H1 (cell line): ENCODE data around the gene COL4A1. TPM values are rescaled to one million over a fixed set of nuclear protein-coding genes. Genes with fewer than 3 reads are reported as not detected.

Experiments
- BCL11A ChIP-seq, 2 experiments: IDR thresholded peaks; one replicate each; pipeline ENCODE4 v1.6.1; 2011; ENCODE audit warnings: low read depth in 2 of 2, low read length in 2 of 2, mild to moderate bottlenecking in 2 of 2
- EZH2 ChIP-seq: fragments of 200-600 bp; sonication (generic); IDR thresholded peaks from 2 replicates; pipeline ENCODE4 v1.7.1; 2012; ENCODE audit warnings: low read depth, mild to moderate bottlenecking, moderate library complexity, low read length, inconsistent platforms; ENCODE audit not compliant: severe bottlenecking
- JUND ChIP-seq: IDR thresholded peaks from 2 replicates; pipeline ENCODE4 v1.6.1; 2011; ENCODE audit warnings: mild to moderate bottlenecking, improper control_type of control experiment, low read length
- KDM5A ChIP-seq: fragments of 200-600 bp; IDR thresholded peaks from 2 replicates; pipeline ENCODE4 v1.7.1; 2012; ENCODE audit warnings: mild to moderate bottlenecking, low read length, inconsistent platforms, mixed read lengths
- SRF ChIP-seq: IDR thresholded peaks from 2 replicates; pipeline ENCODE4 v1.6.1; 2011; ENCODE audit warnings: mild to moderate bottlenecking, low read depth, low read length, moderate library complexity
- polyA plus RNA-seq, 7 experiments: library from polyadenylated mRNA; depleted of rRNA in 3 of 7; stranded (reverse) in 5 of 7; unstranded in 2 of 7; fragments of >200 nt in 5 of 7; fragments of 200-250 nt in 2 of 7; gene quantifications; 1 replicate in 5 of 7; 2 replicates in 1 of 7; 4 replicates in 1 of 7; pipeline versions ENCODE4 v1.2.1 to v1.2.3, GENCODE V29; 2011 to 2013; ENCODE audit warnings: missing spikeins in 2 of 7, mixed read lengths in 2 of 7
- total RNA-seq: library from RNA; stranded (reverse); fragmentation: NEBNext Ultra II Directional; extraction: Animal tissue kit (Norgen Biotek cat#: 25700); gene quantifications from 2 replicates; pipeline ENCODE4 v1.2.1, GENCODE V29; 2021

COL4A1 gene
- total and polyA plus RNA-seq, 2 of the 8 experiments (the other 6 are each of a cell fraction or from before 2014, with no cell fraction given), result 30.7 to 82.0 TPM

DNA sequence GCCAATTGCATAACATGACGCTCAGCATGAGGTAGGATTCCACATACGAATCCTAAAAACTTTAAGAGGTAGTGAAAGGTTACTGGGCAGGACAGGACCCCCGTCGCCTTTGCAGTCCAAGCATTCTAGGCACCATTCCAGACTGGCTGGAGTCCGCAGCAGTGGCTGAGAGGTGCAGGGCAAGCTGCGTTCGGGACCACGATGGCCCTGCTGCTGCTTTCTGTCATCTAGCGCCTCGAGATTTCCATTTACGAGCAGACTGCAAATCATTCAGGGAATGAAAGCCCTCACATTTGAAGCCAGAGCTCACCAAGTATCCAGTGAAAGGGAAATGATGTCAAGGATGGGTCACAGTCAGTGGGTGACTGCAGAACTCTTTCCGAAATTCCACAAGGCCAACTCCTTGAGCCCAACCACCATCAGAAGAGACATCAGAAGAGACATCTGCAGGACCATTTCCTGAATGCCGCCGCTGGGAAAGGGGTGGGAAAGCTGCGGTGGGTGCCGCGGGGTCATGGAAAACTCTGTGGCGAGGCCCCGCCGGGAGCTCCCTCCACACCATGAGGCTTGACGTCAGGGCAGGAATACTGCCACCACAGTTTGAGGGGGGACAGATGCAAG lies 88.3 kb downstream of the COL4A1 start (continued):
- TF ChIP-seq BCL11A (IDR thresholded peaks at IDR 0.05; ENCODE audit: low read depth in 2 of 2, low read length in 2 of 2) (no peak), EZH2 (no peak), KDM5A (no peak), SRF (no peak), JUND (no peak)
- TF ChIP-seq, all 59 proteins: peak for 0
